ENCODE measurements around the gene BET1L. TPM values are rescaled to one million over a fixed set of nuclear protein-coding genes. Genes with fewer than 3 reads are reported as not detected.
A peak's percentile ranks its signal among the peaks of the same experiment; 100 is the strongest.

BET1L gene, protein sequence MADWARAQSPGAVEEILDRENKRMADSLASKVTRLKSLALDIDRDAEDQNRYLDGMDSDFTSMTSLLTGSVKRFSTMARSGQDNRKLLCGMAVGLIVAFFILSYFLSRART
- 10 to 100 TPM; 30.4 to 58.2 (median 35.5) TPM for polyA plus RNA-seq
- long read RNA-seq, donor 1, transcript BET1L-203 (4 exons, 2,819 nt) = major isoform, 33 of 38 reads
- long read RNA-seq, donor 1, partial matches to known transcripts = 0 of 38 reads
- long read RNA-seq, donor 1, other reads (novel, unspliced or antisense) = 5 of 38 reads
- long read RNA-seq, donor 2, transcript BET1L-203 (4 exons, 2,819 nt) = major isoform, 9 of 27 reads
- long read RNA-seq, donor 2, partial matches to known transcripts = 16 of 27 reads
- long read RNA-seq, donor 2, other reads (novel, unspliced or antisense) = 0 of 27 reads
- long read RNA-seq, donor 3, transcript BET1L-203 (4 exons, 2,819 nt) = major isoform, 20 of 22 reads
- long read RNA-seq, donor 3, partial matches to known transcripts = 0 of 22 reads
- long read RNA-seq, donor 3, other reads (novel, unspliced or antisense) = 0 of 22 reads
- long read RNA-seq, donor 4 = 0 reads
- long read RNA-seq, donor 5, transcript BET1L-203 (4 exons, 2,819 nt) = major isoform, 6 of 6 reads
- long read RNA-seq, donor 5, partial matches to known transcripts = 0 of 6 reads
- long read RNA-seq, donor 5, other reads (novel, unspliced or antisense) = 0 of 6 reads
- long read RNA-seq, donor 6, transcript BET1L-203 (4 exons, 2,819 nt) = major isoform, 14 of 14 reads
- long read RNA-seq, donor 6, partial matches to known transcripts = 0 of 14 reads
- long read RNA-seq, donor 6, other reads (novel, unspliced or antisense) = 0 of 14 reads
- long read RNA-seq, donor 7 = 0 reads
- long read RNA-seq, donor 8 = 0 reads
- long read RNA-seq, donor 9, partial matches to known transcripts = 0 of 5 reads
- long read RNA-seq, donor 9, other reads (novel, unspliced or antisense) = 0 of 5 reads
- long read RNA-seq, donor 10, transcript BET1L-203 (4 exons, 2,819 nt) = major isoform, 17 of 18 reads
- long read RNA-seq, donor 10, partial matches to known transcripts = 0 of 18 reads
- long read RNA-seq, donor 10, other reads (novel, unspliced or antisense) = 0 of 18 reads

GRCh38 chr11:207208-207862, at the start of gene BET1L, which contains the start of gene RIC8A:
Gene BET1L, minus strand, starts transcription at chr11:207399. Its CDS starts 78 bp downstream, at chr11:207321.
Gene RIC8A, plus strand, starts transcription at chr11:207708. Its CDS starts 1,147 bp downstream, at chr11:208855.
- 0% methylated on average over 48 to 63 of the region's 63 CpGs for WGBS, 3 donors
- Histone ChIP-seq H3K9me3 (ENCODE audit: control insufficient read depth in 2 of 2, insufficient read depth in 1 of 2, low read depth in 1 of 2, low read length in 1 of 2) (no peaks in the 10 kb centered on the region), H3K36me3 (ENCODE audit: control insufficient read depth in 3 of 3, insufficient read depth in 2 of 3, low read depth in 1 of 3, low read length in 3 of 3) (peaks cover 0 to 69% (median 12%) of the 10 kb centered on the region in 3 donors), H3K4me3 (ENCODE audit: low read depth in 1 of 3, low read length in 3 of 3) (peak within 1 kb of the TSS; percentile 92 to 97 (median 95)), H3K4me1 (ENCODE audit: control insufficient read depth in 3 of 3, insufficient read depth in 2 of 3, low read depth in 1 of 3, low read length in 2 of 3) (peaks cover 3 to 28% (median 9%) of the 10 kb centered on the region in 3 donors), H3K27ac (ENCODE audit: low read depth in 1 of 3, low read length in 2 of 3) (peak within 1 kb of the TSS; percentile 98 to 100 (median 98)), H3K27me3 (ENCODE audit: control insufficient read depth in 3 of 3, insufficient read depth in 3 of 3, low read length in 3 of 3) (no peaks in the 10 kb centered on the region)
- peak; percentile 98 for DNase-seq
- no peak for FAIRE-seq

DNA sequence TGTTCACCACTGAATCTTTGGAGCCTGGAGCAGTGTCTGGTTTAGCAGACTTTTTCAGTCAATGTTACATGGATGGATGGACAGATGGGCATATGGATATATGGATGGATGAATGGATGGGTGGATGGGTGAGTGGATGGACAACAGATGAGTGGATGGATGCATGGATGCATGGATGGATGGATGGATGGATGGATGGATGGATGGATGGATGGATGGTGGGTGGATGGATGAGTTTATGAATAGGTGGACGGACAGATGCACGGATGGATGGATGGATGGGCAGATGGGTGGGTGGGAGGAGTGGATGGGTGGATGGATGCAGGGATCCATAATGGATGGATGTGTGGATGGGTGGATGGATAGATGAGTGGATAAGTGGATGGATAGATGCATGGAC, 48.6 kb upstream of the BET1L start:
- WGBS, 3 donors = 95 to 98% (median 97%) methylated on average over 2 of the region's 2 CpGs

DNA sequence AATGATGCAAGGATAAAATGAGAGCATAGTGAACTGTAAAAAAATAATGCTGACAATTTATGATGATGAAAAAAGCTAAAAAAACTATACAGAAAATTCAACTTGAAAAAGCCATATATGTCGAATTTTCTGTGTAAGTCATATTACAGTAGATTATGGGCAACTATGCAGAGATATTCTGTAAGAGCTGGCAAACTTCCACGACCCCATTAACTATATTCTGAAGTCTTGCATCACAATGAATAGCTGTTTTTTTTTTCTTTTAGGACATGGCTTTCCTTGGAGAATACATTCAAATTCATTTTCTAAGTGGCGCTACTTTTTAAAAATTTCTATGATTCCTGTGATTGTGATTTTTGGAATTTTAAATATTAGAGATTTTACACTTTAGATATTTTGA, 48.0 kb upstream of the BET1L start:
- Histone ChIP-seq H3K4me3 (ENCODE audit: low read depth in 1 of 3, low read length in 3 of 3) (no peak overlapping the region), H3K9me3 (ENCODE audit: control insufficient read depth in 2 of 2, insufficient read depth in 1 of 2, low read depth in 1 of 2, low read length in 1 of 2) (no peaks in the 10 kb centered on the region), H3K27ac (ENCODE audit: low read depth in 1 of 3, low read length in 2 of 3) (no peak overlapping the region), H3K4me1 (ENCODE audit: control insufficient read depth in 3 of 3, insufficient read depth in 2 of 3, low read depth in 1 of 3, low read length in 2 of 3) (peaks cover 0 to 5% (median 0%) of the 10 kb centered on the region in 3 donors), H3K27me3 (ENCODE audit: control insufficient read depth in 3 of 3, insufficient read depth in 3 of 3, low read length in 3 of 3) (no peaks in the 10 kb centered on the region), H3K36me3 (ENCODE audit: control insufficient read depth in 3 of 3, insufficient read depth in 2 of 3, low read depth in 1 of 3, low read length in 3 of 3) (peaks cover 2 to 33% (median 8%) of the 10 kb centered on the region in 3 donors)
- WGBS, 3 donors = 62 to 74% (median 65%) methylated on average over 3 of the region's 3 CpGs
- FAIRE-seq (no peak), DNase-seq (no peak)

More for the DNA sequence above, 48.6 kb upstream of the BET1L start:
- no peak overlapping the region for H3K4me3 ChIP-seq (ENCODE audit: low read depth in 1 of 3, low read length in 3 of 3)
- H3K36me3 ChIP-seq (ENCODE audit: control insufficient read depth in 3 of 3, insufficient read depth in 2 of 3, low read depth in 1 of 3, low read length in 3 of 3) = peaks cover 2 to 29% (median 8%) of the 10 kb centered on the region in 3 donors
- H3K27ac ChIP-seq (ENCODE audit: low read depth in 1 of 3, low read length in 2 of 3) = no peak overlapping the region
- FAIRE-seq = no peak
- peaks cover 0 to 5% (median 0%) of the 10 kb centered on the region in 3 donors for H3K4me1 ChIP-seq (ENCODE audit: control insufficient read depth in 3 of 3, insufficient read depth in 2 of 3, low read depth in 1 of 3, low read length in 2 of 3)
- no peaks in the 10 kb centered on the region for H3K27me3 ChIP-seq (ENCODE audit: control insufficient read depth in 3 of 3, insufficient read depth in 3 of 3, low read length in 3 of 3)
- no peaks in the 10 kb centered on the region for H3K9me3 ChIP-seq (ENCODE audit: control insufficient read depth in 2 of 2, insufficient read depth in 1 of 2, low read depth in 1 of 2, low read length in 1 of 2)
- no peak for DNase-seq

- Histone ChIP-seq H3K36me3 (ENCODE audit: control insufficient read depth in 3 of 3, insufficient read depth in 2 of 3, low read depth in 1 of 3, low read length in 3 of 3) (peaks cover 7 to 39% (median 12%) of the 10 kb centered on the region in 3 donors), H3K27me3 (ENCODE audit: control insufficient read depth in 3 of 3, insufficient read depth in 3 of 3, low read length in 3 of 3) (no peaks in the 10 kb centered on the region), H3K4me1 (ENCODE audit: control insufficient read depth in 3 of 3, insufficient read depth in 2 of 3, low read depth in 1 of 3, low read length in 2 of 3) (peaks cover 0 to 5% (median 0%) of the 10 kb centered on the region in 3 donors), H3K4me3 (ENCODE audit: low read depth in 1 of 3, low read length in 3 of 3) (no peak overlapping the region), H3K9me3 (ENCODE audit: control insufficient read depth in 2 of 2, insufficient read depth in 1 of 2, low read depth in 1 of 2, low read length in 1 of 2) (no peaks in the 10 kb centered on the region), H3K27ac (ENCODE audit: low read depth in 1 of 3, low read length in 2 of 3) (no peak overlapping the region)
- WGBS, 3 donors = 90 to 94% (median 91%) methylated on average over 5 of the region's 5 CpGs
- DNase-seq (no peak), FAIRE-seq (no peak)
Observed at GRCh38 chr11:253886-254270, 46.7 kb upstream of the BET1L start.

- Histone ChIP-seq H3K27me3 (ENCODE audit: control insufficient read depth in 3 of 3, insufficient read depth in 3 of 3, low read length in 3 of 3) (no peaks in the 10 kb centered on the region), H3K36me3 (ENCODE audit: control insufficient read depth in 3 of 3, insufficient read depth in 2 of 3, low read depth in 1 of 3, low read length in 3 of 3) (peaks cover 7 to 43% (median 17%) of the 10 kb centered on the region in 3 donors), H3K4me1 (ENCODE audit: control insufficient read depth in 3 of 3, insufficient read depth in 2 of 3, low read depth in 1 of 3, low read length in 2 of 3) (peaks cover 0 to 5% (median 0%) of the 10 kb centered on the region in 3 donors), H3K4me3 (ENCODE audit: low read depth in 1 of 3, low read length in 3 of 3) (no peak overlapping the region), H3K9me3 (ENCODE audit: control insufficient read depth in 2 of 2, insufficient read depth in 1 of 2, low read depth in 1 of 2, low read length in 1 of 2) (no peaks in the 10 kb centered on the region), H3K27ac (ENCODE audit: low read depth in 1 of 3, low read length in 2 of 3) (no peak overlapping the region)
- DNase-seq (no peak), FAIRE-seq (no peak)
- 76 to 84% (median 83%) methylated on average over 12 to 13 of the region's 13 CpGs for WGBS, 3 donors
Observed at GRCh38 chr11:253160-253885, 46.1 kb upstream of the BET1L start.

- peaks cover 7 to 46% (median 17%) of the 10 kb centered on the region in 3 donors for H3K36me3 ChIP-seq (ENCODE audit: control insufficient read depth in 3 of 3, insufficient read depth in 2 of 3, low read depth in 1 of 3, low read length in 3 of 3)
- FAIRE-seq = no peak
Observed at GRCh38 chr11:252666-253065, 45.5 kb upstream of the BET1L start.

GRCh38 chr11:251550-251949, 44.4 kb upstream of the BET1L start:
- Histone ChIP-seq H3K9me3 (ENCODE audit: control insufficient read depth in 2 of 2, insufficient read depth in 1 of 2, low read depth in 1 of 2, low read length in 1 of 2) (no peaks in the 10 kb centered on the region), H3K4me1 (ENCODE audit: control insufficient read depth in 3 of 3, insufficient read depth in 2 of 3, low read depth in 1 of 3, low read length in 2 of 3) (no peaks in the 10 kb centered on the region), H3K27me3 (ENCODE audit: control insufficient read depth in 3 of 3, insufficient read depth in 3 of 3, low read length in 3 of 3) (no peaks in the 10 kb centered on the region), H3K4me3 (ENCODE audit: low read depth in 1 of 3, low read length in 3 of 3) (no peak overlapping the region), H3K36me3 (ENCODE audit: control insufficient read depth in 3 of 3, insufficient read depth in 2 of 3, low read depth in 1 of 3, low read length in 3 of 3) (peaks cover 9 to 52% (median 17%) of the 10 kb centered on the region in 3 donors), H3K27ac (ENCODE audit: low read depth in 1 of 3, low read length in 2 of 3) (no peak overlapping the region)
- 68 to 77% (median 71%) methylated on average over 10 of the region's 10 CpGs for WGBS, 3 donors
- DNase-seq = no peak
- FAIRE-seq = no peak

More at GRCh38 chr11:252666-253065, 45.5 kb upstream of the BET1L start:
- Histone ChIP-seq H3K4me1 (ENCODE audit: control insufficient read depth in 3 of 3, insufficient read depth in 2 of 3, low read depth in 1 of 3, low read length in 2 of 3) (peaks cover 0 to 5% (median 0%) of the 10 kb centered on the region in 3 donors), H3K9me3 (ENCODE audit: control insufficient read depth in 2 of 2, insufficient read depth in 1 of 2, low read depth in 1 of 2, low read length in 1 of 2) (no peaks in the 10 kb centered on the region), H3K27ac (ENCODE audit: low read depth in 1 of 3, low read length in 2 of 3) (no peak overlapping the region), H3K27me3 (ENCODE audit: control insufficient read depth in 3 of 3, insufficient read depth in 3 of 3, low read length in 3 of 3) (no peaks in the 10 kb centered on the region), H3K4me3 (ENCODE audit: low read depth in 1 of 3, low read length in 3 of 3) (no peak overlapping the region)
- 92 to 93% (median 92%) methylated on average over 8 of the region's 8 CpGs for WGBS, 3 donors
- DNase-seq = no peak
